Spleen (tissue), 7 donors: Measurements from ENCODE around the gene SCO1.

Experiments used
- CTCF ChIP-seq, 11 experiments: fragments of 200-600 bp in 7 of 11; fragments of 450-650 bp in 4 of 11; sonication (generic) in 4 of 11; IDR thresholded peaks in 8 of 11; conservative IDR thresholded peaks in 3 of 11; 1 replicate in 7 of 11; 2 replicates in 4 of 11; pipeline versions ENCODE4 v1.4.0 to v1.8.0; 2016 to 2021; ENCODE audit warnings: antibody characterized with exemption in 11 of 11, inconsistent platforms in 4 of 11, mild to moderate bottlenecking in 1 of 11
- POLR2AphosphoS5 ChIP-seq, 3 donors: sonication (generic); formaldehyde crosslinking; IDR thresholded peaks; one replicate each; pipeline ENCODE4 v1.5.1; 2017; ENCODE audit warnings: antibody characterized with exemption in 3 of 3
- donor health status: DM: no; HTN: no; CAD: no; lungs with moderate emphysema.
- donor health status: DM: no; HTN: no; CAD: no.
- donor health status: DM: no; HTN: no; CAD: no.

- TF ChIP-seq POLR2AphosphoS5 (IDR thresholded peaks at IDR 0.05), result no peak
- TF ChIP-seq CTCF (IDR thresholded peaks at IDR 0.05 in 8 of 11, conservative IDR thresholded peaks at IDR 0.05 in 3 of 11), result peak in 9 of 11 experiments; percentile 36 to 82 (median 70)
Measured at GRCh38 chr17:10631048-10631700, 66.2 kb downstream of the SCO1 start.
